OCI-LY1 (cell line): Measurements from ENCODE around the gene NIBAN1.

Experiments used
- EZH2 ChIP-seq: fragments of 200-600 bp; sonication (generic), shearing (Covaris generic); IDR thresholded peaks from 2 replicates; pipeline ENCODE4 v1.8.0; 2017; ENCODE audit warnings: borderline replicate concordance, mixed run types, mild to moderate bottlenecking, antibody characterized with exemption, low read length, moderate library complexity, mixed read lengths
- TF ChIP-seq, protein P1 (sequence below): fragments of 200-600 bp; sonication (generic), shearing (Covaris generic); IDR thresholded peaks from 2 replicates; pipeline ENCODE4 v1.5.1; 2017; ENCODE audit warnings: mild to moderate bottlenecking, antibody characterized with exemption, low read length, moderate library complexity, mixed read lengths

DNA sequence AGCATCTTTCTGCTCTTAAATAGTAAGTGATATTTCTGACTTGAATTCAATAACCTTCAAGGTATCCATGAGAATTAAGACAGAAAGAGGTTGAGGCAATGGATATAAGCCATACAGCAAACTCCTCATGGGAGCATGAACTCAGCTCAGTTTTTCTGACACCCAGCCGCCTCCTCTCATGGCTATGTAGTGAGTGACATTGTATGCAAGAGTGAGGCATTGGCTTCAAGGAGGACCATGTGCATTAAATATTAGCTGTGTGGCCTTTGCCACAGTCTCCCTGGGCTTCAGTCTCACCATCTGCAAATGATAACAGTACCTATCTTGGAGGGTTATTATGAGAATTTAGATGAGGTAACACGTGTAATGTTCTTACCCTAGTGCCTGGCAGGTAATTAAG, 23.4 kb downstream of the NIBAN1 start:
- TF ChIP-seq, protein P1, sequence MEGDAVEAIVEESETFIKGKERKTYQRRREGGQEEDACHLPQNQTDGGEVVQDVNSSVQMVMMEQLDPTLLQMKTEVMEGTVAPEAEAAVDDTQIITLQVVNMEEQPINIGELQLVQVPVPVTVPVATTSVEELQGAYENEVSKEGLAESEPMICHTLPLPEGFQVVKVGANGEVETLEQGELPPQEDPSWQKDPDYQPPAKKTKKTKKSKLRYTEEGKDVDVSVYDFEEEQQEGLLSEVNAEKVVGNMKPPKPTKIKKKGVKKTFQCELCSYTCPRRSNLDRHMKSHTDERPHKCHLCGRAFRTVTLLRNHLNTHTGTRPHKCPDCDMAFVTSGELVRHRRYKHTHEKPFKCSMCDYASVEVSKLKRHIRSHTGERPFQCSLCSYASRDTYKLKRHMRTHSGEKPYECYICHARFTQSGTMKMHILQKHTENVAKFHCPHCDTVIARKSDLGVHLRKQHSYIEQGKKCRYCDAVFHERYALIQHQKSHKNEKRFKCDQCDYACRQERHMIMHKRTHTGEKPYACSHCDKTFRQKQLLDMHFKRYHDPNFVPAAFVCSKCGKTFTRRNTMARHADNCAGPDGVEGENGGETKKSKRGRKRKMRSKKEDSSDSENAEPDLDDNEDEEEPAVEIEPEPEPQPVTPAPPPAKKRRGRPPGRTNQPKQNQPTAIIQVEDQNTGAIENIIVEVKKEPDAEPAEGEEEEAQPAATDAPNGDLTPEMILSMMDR, result no peak
- no peak for TF ChIP-seq EZH2
